Urinary bladder (tissue), 4 donors: ENCODE measurements around the gene FXYD2. TPM values are rescaled to one million over a fixed set of nuclear protein-coding genes. Genes with fewer than 3 reads are reported as not detected.

Experiments
- DNase-seq: peaks from one replicate; pipeline ENCODE4 v3.0.0-alpha.2; 2015; ENCODE audit errors: extremely low spot score
- H3K27ac ChIP-seq: one replicate; pipeline ENCODE4 v1.5.1; 2013; ENCODE audit warnings: low read depth, mild to moderate bottlenecking, moderate library complexity
- H3K36me3 ChIP-seq: one replicate; pipeline ENCODE4 v1.6.1; 2013; ENCODE audit warnings: mild to moderate bottlenecking, moderate library complexity; ENCODE audit not compliant: insufficient read depth
- H3K4me1 ChIP-seq: one replicate; pipeline ENCODE4 v1.6.1; 2013; ENCODE audit warnings: mild to moderate bottlenecking, moderate library complexity; ENCODE audit not compliant: insufficient read depth
- H3K4me3 ChIP-seq: one replicate; pipeline ENCODE4 v1.5.1; 2013; ENCODE audit warnings: low read depth, low read length
- WGBS: extraction: QIAGEN DNeasy Blood & Tissue Kit; methylation state at CpG from one replicate; pipeline ENCODE4 v1.1.7; 2013; 5-methylcytosine and 5-hydroxymethylcytosine counted together
- polyA plus RNA-seq: library from polyadenylated mRNA; stranded (reverse); fragments of 200-250 nt; gene quantifications from one replicate; pipeline ENCODE4 v1.2.3, GENCODE V29; 2013
- total RNA-seq: library from RNA; depleted of rRNA; stranded (reverse); fragments of >200 nt; gene quantifications from one replicate; pipeline ENCODE4 v1.2.3, GENCODE V29; 2014
- donor health status: healthy with polysubstance abuse.
- donor health status: healthy.

Gene FXYD2
- total and polyA plus RNA-seq, 2 donors: 1.9 to 5.0 TPM

GRCh38 chr11:117780456-117780855 lies 44.1 kb downstream of the FXYD2 start:
- H3K4me1 ChIP-seq: no peaks in the 10 kb centered on the region
- WGBS: 89% methylated on average over 26 of the region's 26 CpGs
- H3K27ac ChIP-seq: no peak overlapping the region
- DNase-seq: no peak
- H3K36me3 ChIP-seq: no peaks in the 10 kb centered on the region
- H3K4me3 ChIP-seq: no peak overlapping the region

- Histone ChIP-seq H3K27ac (no peak overlapping the region), H3K36me3 (no peaks in the 10 kb centered on the region), H3K4me1 (no peaks in the 10 kb centered on the region), H3K4me3 (no peak overlapping the region)
- DNase-seq: no peak
- 87% methylated on average over 3 of the region's 3 CpGs for WGBS
Measured at GRCh38 chr11:117774553-117774952, 50.0 kb downstream of the FXYD2 start.

GRCh38 chr11:117772360-117772759 lies 52.2 kb downstream of the FXYD2 start:
- H3K4me3 ChIP-seq: no peak overlapping the region
- no peaks in the 10 kb centered on the region for H3K4me1 ChIP-seq
- WGBS: 92% methylated on average over 6 of the region's 6 CpGs
- H3K36me3 ChIP-seq: no peaks in the 10 kb centered on the region
- DNase-seq: no peak
- no peak overlapping the region for H3K27ac ChIP-seq

GRCh38 chr11:117771841-117772240 lies 52.7 kb downstream of the FXYD2 start:
- DNase-seq: no peak
- 92% methylated on average over 7 of the region's 7 CpGs for WGBS
- H3K4me3 ChIP-seq: no peak overlapping the region
- no peak overlapping the region for H3K27ac ChIP-seq
- no peaks in the 10 kb centered on the region for H3K36me3 ChIP-seq
- no peaks in the 10 kb centered on the region for H3K4me1 ChIP-seq

- Histone ChIP-seq H3K27ac (no peak overlapping the region), H3K4me3 (no peak overlapping the region), H3K36me3 (no peaks in the 10 kb centered on the region), H3K4me1 (no peaks in the 10 kb centered on the region)
- WGBS: 85% methylated on average over 6 of the region's 6 CpGs
- DNase-seq: no peak
Measured at GRCh38 chr11:117771197-117771596, 53.3 kb downstream of the FXYD2 start.

- DNase-seq: no peak
- Histone ChIP-seq H3K27ac (no peak overlapping the region), H3K4me3 (no peak overlapping the region), H3K36me3 (no peaks in the 10 kb centered on the region), H3K4me1 (no peaks in the 10 kb centered on the region)
- 87% methylated on average over 4 of the region's 4 CpGs for WGBS
Measured at GRCh38 chr11:117770061-117770460, 54.5 kb downstream of the FXYD2 start.

Other genes starting within 250 kb of the FXYD2 start
- gene DSCAML1, start 27.5 kb downstream of the FXYD2 start, total RNA-seq: 2.0 TPM
- gene DSCAML1, start 27.5 kb downstream of the FXYD2 start, polyA plus RNA-seq: 1.4 TPM
- 56.2 TPM for gene FXYD6, start 51.9 kb upstream of the FXYD2 start, total RNA-seq
- 373 TPM for gene FXYD6, start 51.9 kb upstream of the FXYD2 start, polyA plus RNA-seq
- 0.63 TPM for gene TMPRSS13, start 104.7 kb upstream of the FXYD2 start, total RNA-seq
- 0.18 TPM for gene TMPRSS13, start 104.7 kb upstream of the FXYD2 start, polyA plus RNA-seq
- 8.7 TPM for gene IL10RA, start 161.7 kb upstream of the FXYD2 start, total RNA-seq
- 10.8 TPM for gene IL10RA, start 161.7 kb upstream of the FXYD2 start, polyA plus RNA-seq